Measurements from ENCODE around the gene SNX9. TPM values are rescaled to one million over a fixed set of nuclear protein-coding genes. Genes with fewer than 3 reads are reported as not detected.
A peak's percentile ranks its signal among the peaks of the same experiment; 100 is the strongest.

SNX9 gene
- total RNA-seq, 1 donor from 2014 or later: 78.1 TPM

- intact Hi-C loops (cut with DNase I): no loop called here
- no peak for ATAC-seq
- peak; percentile 45 for DNase-seq (ENCODE audit: low spot score)
These were observed 155.2 kb downstream of the SNX9 start for GRCh38 chr6:157978021-157978783.

GRCh38 chr6:157980288-157981131 is 157.5 kb downstream of the SNX9 start:
- peak; percentile 49 for ATAC-seq
- intact Hi-C loops (cut with DNase I): no loop called here
- peak; percentile 23 for DNase-seq (ENCODE audit: low spot score)

DNA sequence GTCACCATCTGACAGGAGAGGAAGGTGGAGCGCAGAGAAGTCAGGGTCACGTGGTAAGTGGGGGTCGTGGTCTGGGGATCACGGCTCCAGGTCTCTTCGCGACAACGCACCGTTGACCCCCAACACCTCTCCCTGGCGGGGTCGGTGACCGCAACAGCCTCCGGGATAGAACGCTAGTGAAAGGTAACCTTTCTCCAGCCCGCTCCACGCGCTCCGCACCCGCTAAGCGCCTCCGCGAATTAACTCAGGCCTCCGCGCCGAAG is 158.0 kb downstream of the SNX9 start:
- ATAC-seq (no peak), DNase-seq (ENCODE audit: low spot score) (no peak)
- intact Hi-C loops (cut with DNase I): no loop called here

DNA sequence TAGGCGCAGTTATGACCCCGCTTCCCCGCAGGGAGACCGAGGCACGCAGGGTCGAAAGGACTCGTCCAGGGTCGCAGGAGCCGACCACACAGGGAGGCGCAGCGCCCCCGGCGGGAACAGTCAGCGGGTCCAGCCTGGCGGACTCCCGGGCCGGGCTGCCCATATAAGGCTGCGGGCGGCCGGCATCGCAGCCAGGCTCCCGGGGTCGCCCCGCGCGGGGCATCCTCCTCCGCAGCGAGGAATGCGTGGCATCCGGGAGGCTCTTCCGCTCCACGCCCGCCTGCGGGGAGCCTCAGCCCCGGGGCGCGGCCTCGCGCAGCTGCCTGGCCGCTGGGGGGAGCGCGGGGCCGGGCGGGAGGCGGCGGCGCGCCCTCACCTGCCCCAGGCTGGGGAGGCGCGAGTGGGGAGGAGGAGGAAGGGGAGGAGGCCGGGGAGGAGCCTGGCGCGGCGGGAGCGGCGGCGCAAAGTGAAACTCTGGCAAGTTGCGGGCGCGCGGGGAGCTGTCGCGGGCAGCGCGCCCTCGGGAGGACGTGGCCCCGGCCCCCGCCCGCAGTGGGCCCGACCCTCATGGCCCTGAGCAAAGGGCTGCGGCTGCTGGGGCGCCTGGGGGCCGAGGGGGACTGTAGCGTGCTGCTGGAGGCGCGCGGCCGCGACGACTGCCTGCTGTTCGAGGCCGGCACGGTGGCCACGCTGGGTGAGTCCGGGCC is 158.5 kb downstream of the SNX9 start, which contains the start of gene SYNJ2:
Gene SYNJ2, plus strand, starts transcription at position 469 of the 707 bp plus-strand sequence. Its CDS starts 99 bp downstream, at position 568.
- intact Hi-C loops (cut with DNase I): no loop called here
- ATAC-seq (peak; percentile 81), DNase-seq (ENCODE audit: low spot score) (peak; percentile 85)

- intact Hi-C loops (cut with DNase I): no loop called here
- ATAC-seq (peak; percentile 5), DNase-seq (ENCODE audit: low spot score) (peak; percentile 59)
These were observed 159.1 kb downstream of the SNX9 start for GRCh38 chr6:157982102-157982562.

- ATAC-seq (no peak), DNase-seq (ENCODE audit: low spot score) (peak; percentile 58)
- intact Hi-C loops (cut with DNase I): no loop called here
These were observed 159.7 kb downstream of the SNX9 start for GRCh38 chr6:157982563-157983405.

DNA sequence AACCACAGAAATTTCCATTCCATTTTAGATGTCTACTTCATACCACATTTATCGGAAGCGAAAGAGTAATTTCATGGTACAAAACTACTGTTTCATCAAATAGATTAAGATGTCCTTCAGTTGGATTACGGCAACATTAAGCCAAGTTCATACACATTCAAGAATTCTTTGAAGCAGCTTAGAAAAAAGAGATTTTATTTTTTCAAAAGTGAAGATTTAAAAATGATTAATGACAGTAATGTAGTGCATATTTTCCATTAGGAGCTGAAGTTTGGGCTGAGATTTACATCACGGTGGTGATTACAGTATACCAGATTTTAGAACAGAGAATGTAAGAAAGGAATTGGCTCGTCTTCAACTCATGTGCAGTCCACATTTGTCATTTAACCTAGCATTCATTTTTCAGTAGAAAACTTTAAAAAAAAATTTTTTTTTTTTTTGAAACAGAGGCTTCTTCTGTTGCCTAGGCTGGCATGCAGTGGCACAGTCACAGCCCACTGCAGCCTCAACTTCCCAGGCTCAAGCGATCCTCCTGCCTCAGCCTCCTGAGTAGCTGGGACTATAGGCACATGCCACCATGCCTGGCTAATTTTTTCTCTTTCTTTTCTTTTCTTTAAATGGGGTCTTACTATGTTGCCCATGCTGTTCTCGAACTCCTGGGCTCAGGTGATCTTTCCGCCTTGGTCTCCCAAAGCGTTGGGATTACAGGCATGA is 160.5 kb downstream of the SNX9 start:
- DNase-seq (ENCODE audit: low spot score) (no peak), ATAC-seq (no peak)
- intact Hi-C loops (cut with DNase I): no loop called here

DNA sequence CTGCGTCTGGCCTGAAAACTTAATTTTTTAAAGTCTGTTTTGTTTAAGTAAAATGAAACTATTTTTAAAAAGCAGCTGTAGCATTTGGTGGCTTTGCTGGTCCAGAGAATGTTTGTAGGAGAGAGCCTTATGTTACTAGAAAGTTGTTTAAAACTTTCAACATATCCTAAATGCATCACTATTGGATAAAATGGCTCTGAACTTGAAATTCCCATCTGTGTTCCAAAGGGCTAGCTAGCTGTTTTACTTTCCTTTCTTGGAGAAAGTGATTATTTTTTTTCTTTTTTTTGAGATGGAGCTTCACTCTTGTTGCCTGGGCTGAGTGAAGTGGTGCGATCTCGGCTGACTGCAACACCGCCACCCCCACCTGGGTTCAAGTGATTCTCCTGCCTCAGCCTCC is 161.1 kb downstream of the SNX9 start:
- intact Hi-C loops (cut with DNase I): no loop called here
- ATAC-seq: no peak
- DNase-seq (ENCODE audit: low spot score): no peak

DNA sequence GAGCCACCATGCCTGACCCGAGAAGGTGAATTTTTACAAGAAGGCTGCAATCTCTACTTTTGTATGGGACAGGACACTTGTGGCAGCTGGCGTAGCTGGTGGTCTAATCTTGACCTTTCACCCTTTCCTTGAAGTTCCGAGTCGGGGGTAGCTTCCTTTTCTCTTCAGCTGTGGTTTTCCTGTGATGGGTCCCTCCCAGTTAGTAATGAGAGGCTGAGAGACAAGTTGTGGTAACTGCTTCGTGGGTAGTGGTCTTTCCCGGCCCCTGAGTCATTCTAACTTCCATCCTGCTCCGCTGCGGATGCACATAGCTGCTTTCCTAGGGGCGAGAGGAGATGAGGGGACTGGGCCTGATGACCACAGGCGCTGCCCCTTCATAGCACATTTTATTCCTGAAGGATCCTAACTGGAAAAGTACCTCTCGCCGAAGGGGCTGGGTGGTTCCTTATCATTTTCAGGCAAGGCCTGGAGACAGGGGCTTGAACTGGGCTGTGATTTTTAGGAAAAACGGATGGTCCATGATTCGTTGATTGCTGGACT is 161.7 kb downstream of the SNX9 start:
- intact Hi-C loops (cut with DNase I): no loop called here
- DNase-seq (ENCODE audit: low spot score) (no peak), ATAC-seq (no peak)

DNA sequence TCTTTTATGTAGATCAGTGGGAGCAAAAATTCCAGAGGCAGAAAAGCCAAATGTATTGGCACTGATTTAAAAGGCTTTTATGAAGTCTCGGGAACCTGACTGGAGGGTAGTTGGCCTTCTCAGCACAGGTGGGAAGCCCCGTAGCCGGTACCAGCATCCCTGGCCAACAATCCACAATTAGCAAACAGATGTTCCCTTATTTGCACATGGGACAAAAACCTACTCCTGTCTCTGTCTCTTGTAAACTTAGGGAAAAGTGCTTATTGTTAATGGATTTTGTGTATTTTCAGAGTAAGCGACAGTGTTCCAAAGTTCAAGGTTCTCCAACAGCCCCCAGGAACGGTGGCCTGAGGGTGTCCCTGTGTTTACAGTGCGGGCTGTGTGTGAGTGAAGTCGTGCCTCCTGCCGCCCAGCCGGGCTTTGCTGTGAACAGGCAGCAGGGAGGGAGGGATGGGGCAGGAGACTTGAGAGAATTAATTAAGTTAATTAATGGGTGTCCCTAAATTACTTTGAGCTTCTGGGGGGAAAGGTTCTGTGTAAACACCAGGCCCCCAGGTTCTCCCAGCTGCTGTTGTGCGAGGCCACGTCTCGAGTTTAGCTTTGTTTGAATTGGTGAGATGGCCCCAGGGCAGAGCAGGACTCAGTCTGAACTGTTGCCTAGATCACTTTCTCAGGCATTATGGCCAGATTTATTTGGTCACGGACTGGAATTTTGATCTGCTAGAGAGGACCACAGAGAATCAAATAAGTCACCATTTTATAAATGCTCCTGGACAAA is 162.5 kb downstream of the SNX9 start:
- intact Hi-C loops (cut with DNase I): no loop called here
- DNase-seq (ENCODE audit: low spot score): peak; percentile 45
- ATAC-seq: no peak

GRCh38 chr6:157987788-157988699 is 165.0 kb downstream of the SNX9 start:
- ATAC-seq (no peak), DNase-seq (ENCODE audit: low spot score) (no peak)
- intact Hi-C loops (cut with DNase I): no loop called here

DNA sequence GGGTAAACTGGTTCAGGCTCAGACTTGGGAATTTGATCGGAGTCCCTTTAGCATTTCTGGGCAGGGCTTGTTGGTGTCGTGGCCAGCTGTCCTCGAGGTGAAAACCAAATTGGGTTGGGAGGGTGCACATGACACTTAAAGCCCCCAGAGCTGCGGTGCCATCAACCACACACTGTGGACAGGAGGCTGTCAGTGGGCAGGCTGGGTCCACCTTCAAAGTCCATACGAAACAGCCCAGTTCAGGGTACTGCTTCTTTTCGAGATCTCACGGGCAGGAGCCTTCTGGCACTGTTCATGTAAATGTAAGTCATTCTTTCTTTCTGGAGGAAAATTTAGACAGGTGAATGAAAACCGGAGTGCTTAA is 165.6 kb downstream of the SNX9 start:
- no peak for ATAC-seq
- DNase-seq (ENCODE audit: low spot score): peak; percentile 27
- intact Hi-C loops (cut with DNase I): no loop called here

DNA sequence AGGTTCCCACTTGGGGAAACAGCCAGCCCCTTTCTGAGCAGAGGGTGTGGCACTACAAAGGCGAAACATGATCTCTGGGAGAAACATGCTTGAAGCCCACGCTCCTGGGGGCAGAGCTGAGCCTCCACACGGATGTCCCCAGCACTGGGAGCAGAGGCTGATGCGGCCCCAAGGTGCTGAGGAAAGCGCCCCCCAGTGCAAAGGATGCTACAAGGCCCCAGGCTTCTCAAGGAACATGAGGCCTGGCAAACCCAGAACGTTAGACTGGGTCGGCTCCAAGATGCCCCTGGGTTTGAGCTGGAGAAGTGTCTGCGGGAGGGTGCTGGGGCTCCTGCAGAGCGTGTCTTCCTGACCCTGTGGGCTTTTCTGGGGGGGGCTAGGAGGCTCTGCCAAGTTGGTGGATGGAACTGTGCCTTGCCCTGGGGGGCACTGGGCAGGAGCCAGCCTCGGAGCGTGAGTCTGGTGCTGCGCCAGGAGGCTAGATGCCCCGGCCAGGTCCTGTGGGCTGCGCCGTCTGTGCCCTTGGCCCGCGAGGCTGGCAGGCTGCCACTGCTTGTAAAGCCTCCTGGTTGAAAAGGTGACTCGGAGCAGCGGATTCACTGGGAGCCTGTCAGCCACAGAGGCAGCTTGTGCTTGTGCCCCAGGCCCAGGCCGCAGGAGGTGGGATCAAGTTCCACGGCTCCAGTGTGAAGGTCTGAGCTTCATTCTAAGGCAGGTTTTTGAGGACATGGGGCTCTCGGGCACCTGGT is 166.7 kb downstream of the SNX9 start:
- peak; percentile 38 for ATAC-seq
- intact Hi-C loops (cut with DNase I): no loop called here
- peak; percentile 65 for DNase-seq (ENCODE audit: low spot score)

GRCh38 chr6:157990321-157991066 is 167.4 kb downstream of the SNX9 start:
- peak; percentile 7 for ATAC-seq
- intact Hi-C loops (cut with DNase I): no loop called here
- DNase-seq (ENCODE audit: low spot score): peak; percentile 37

GRCh38 chr6:157991067-157991432 is 168.0 kb downstream of the SNX9 start:
- intact Hi-C loops (cut with DNase I): no loop called here
- DNase-seq (ENCODE audit: low spot score) (peak; percentile 42), ATAC-seq (no peak)

Data from sciatic nerve (tissue), 2 donors.